ENCODE data around the gene SULT1A2. TPM values are rescaled to one million over a fixed set of nuclear protein-coding genes. Genes with fewer than 3 reads are reported as not detected.

Gene SULT1A2
- total RNA-seq, 1 donor from 2014 or later, result 1.1 TPM

- Histone ChIP-seq H3K4me1 (peaks cover 16% of the 10 kb centered on the region), H3K27ac (replicated peaks) (no peak overlapping the region), H3K27me3 (ENCODE audit: low read depth) (no peaks in the 10 kb centered on the region), H3K4me3 (no peak overlapping the region), H3K36me3 (peaks cover 21% of the 10 kb centered on the region), H3K9me3 (replicated peaks) (peaks cover 13% of the 10 kb centered on the region)
- no peak for DNase-seq
- intact Hi-C loops (cut with micrococcal nuclease), result no loop called here
- TF ChIP-seq CTCF (IDR thresholded peaks at IDR 0.05; ENCODE audit: borderline replicate concordance), result no peak
These were observed 33.6 kb downstream of the SULT1A2 start for GRCh38 chr16:28563218-28563617.

GRCh38 chr16:28562199-28562598, 34.7 kb downstream of the SULT1A2 start:
- no peaks in the 10 kb centered on the region for H3K27me3 ChIP-seq (ENCODE audit: low read depth)
- TF ChIP-seq CTCF (IDR thresholded peaks at IDR 0.05; ENCODE audit: borderline replicate concordance), result no peak
- peaks cover 16% of the 10 kb centered on the region for H3K4me1 ChIP-seq
- H3K27ac ChIP-seq (replicated peaks), result no peak overlapping the region
- H3K4me3 ChIP-seq, result no peak overlapping the region
- DNase-seq, result no peak
- H3K36me3 ChIP-seq, result peaks cover 21% of the 10 kb centered on the region
- intact Hi-C loops (cut with micrococcal nuclease), result no loop called here
- peaks cover 9% of the 10 kb centered on the region for H3K9me3 ChIP-seq (replicated peaks)

- no peak for DNase-seq
- no peak overlapping the region for H3K4me3 ChIP-seq
- H3K27ac ChIP-seq (replicated peaks), result no peak overlapping the region
- intact Hi-C loops (cut with micrococcal nuclease), result no loop called here
- H3K27me3 ChIP-seq (ENCODE audit: low read depth), result no peaks in the 10 kb centered on the region
- peaks cover 16% of the 10 kb centered on the region for H3K4me1 ChIP-seq
- TF ChIP-seq CTCF (IDR thresholded peaks at IDR 0.05; ENCODE audit: borderline replicate concordance), result no peak
- H3K9me3 ChIP-seq (replicated peaks), result peaks cover 3% of the 10 kb centered on the region
- H3K36me3 ChIP-seq, result peaks cover 16% of the 10 kb centered on the region
These were observed 35.2 kb downstream of the SULT1A2 start for GRCh38 chr16:28561557-28562187.

- H3K4me3 ChIP-seq, result no peak overlapping the region
- no peaks in the 10 kb centered on the region for H3K27me3 ChIP-seq (ENCODE audit: low read depth)
- H3K4me1 ChIP-seq, result peaks cover 31% of the 10 kb centered on the region
- peaks cover 15% of the 10 kb centered on the region for H3K36me3 ChIP-seq
- intact Hi-C loops (cut with micrococcal nuclease), result loop anchor here (10.0 kb wide), 1 partner anchor 64 kb away; the partner anchor contains the start of genes APOBR and CLN3
- H3K9me3 ChIP-seq (replicated peaks), result no peaks in the 10 kb centered on the region
- TF ChIP-seq CTCF (IDR thresholded peaks at IDR 0.05; ENCODE audit: borderline replicate concordance), result no peak
- no peak for DNase-seq
- H3K27ac ChIP-seq (replicated peaks), result no peak overlapping the region
These were observed 38.4 kb downstream of the SULT1A2 start for GRCh38 chr16:28558456-28558855.

- no peak overlapping the region for H3K4me3 ChIP-seq
- H3K36me3 ChIP-seq, result peaks cover 15% of the 10 kb centered on the region
- H3K27me3 ChIP-seq (ENCODE audit: low read depth), result no peaks in the 10 kb centered on the region
- TF ChIP-seq CTCF (IDR thresholded peaks at IDR 0.05; ENCODE audit: borderline replicate concordance), result no peak
- no peaks in the 10 kb centered on the region for H3K9me3 ChIP-seq (replicated peaks)
- peaks cover 28% of the 10 kb centered on the region for H3K4me1 ChIP-seq
- intact Hi-C loops (cut with micrococcal nuclease), result loop anchor here (10.0 kb wide), 1 partner anchor 62 kb away; the partner anchor contains the start of genes APOBR and CLN3
- DNase-seq, result no peak
- H3K27ac ChIP-seq (replicated peaks), result no peak overlapping the region
These were observed 39.9 kb downstream of the SULT1A2 start for GRCh38 chr16:28556914-28557320.

Measured in left ventricle myocardium inferior (tissue), 1 donor.